Stimulated activated naive CD8-positive, alpha-beta T cell treated with anti-CD3 and anti-CD28 coated beads, Interleukin-15, Interleukin-2, amounts not matched to agents 100 ng/mL and 50 ng/mL, for 24 hours (primary cell): Measurements from ENCODE around the gene RBM39.
"Not testable (repeated sequence)": the region's sequence is repeated elsewhere in the genome, so short reads cannot be mapped to it uniquely, and the experiment has no call there.

Experiments
- H3K27ac Mint-ChIP-seq: one replicate; pipeline ENCODE4 v1.8.0; 2021; ENCODE audit warnings: mild to moderate bottlenecking, mixed read lengths
- H3K27me3 Mint-ChIP-seq: one replicate; pipeline ENCODE4 v1.8.0; 2021; ENCODE audit warnings: mixed read lengths
- H3K36me3 Mint-ChIP-seq: one replicate; pipeline ENCODE4 v1.8.0; 2021; ENCODE audit warnings: low read depth, mixed read lengths
- H3K4me1 Mint-ChIP-seq: one replicate; pipeline ENCODE4 v1.8.0; 2021; ENCODE audit warnings: low read depth, mixed read lengths
- H3K4me3 Mint-ChIP-seq: one replicate; pipeline ENCODE4 v1.8.0; 2021; ENCODE audit warnings: mild to moderate bottlenecking, mixed read lengths
- H3K9me3 Mint-ChIP-seq: one replicate; pipeline ENCODE4 v1.8.0; 2021; ENCODE audit warnings: mixed read lengths

Gene RBM39

GRCh38 chr20:35723652-35724320 lies 18.3 kb downstream of the RBM39 start:
- not testable (repeated sequence) for H3K9me3 Mint-ChIP-seq, H3K4me3 Mint-ChIP-seq, H3K27me3 Mint-ChIP-seq
- Mint-ChIP-seq H3K27ac (peak overlapping the region; percentile 40), H3K36me3 (peaks cover 85% of the 10 kb centered on the region), H3K4me1 (peaks cover 47% of the 10 kb centered on the region)

GRCh38 chr20:35723275-35723639 lies 18.8 kb downstream of the RBM39 start:
- H3K27ac Mint-ChIP-seq, H3K4me3 Mint-ChIP-seq, H3K9me3 Mint-ChIP-seq, H3K27me3 Mint-ChIP-seq: not testable (repeated sequence)
- Mint-ChIP-seq H3K36me3 (peaks cover 82% of the 10 kb centered on the region), H3K4me1 (peaks cover 48% of the 10 kb centered on the region)

GRCh38 chr20:35721621-35722020 lies 20.4 kb downstream of the RBM39 start:
- Mint-ChIP-seq H3K27me3 (no peaks in the 10 kb centered on the region), H3K4me3 (no peak overlapping the region), H3K36me3 (peaks cover 83% of the 10 kb centered on the region), H3K4me1 (peaks cover 54% of the 10 kb centered on the region), H3K27ac (peak overlapping the region; percentile 45), H3K9me3 (no peaks in the 10 kb centered on the region)

- peaks cover 83% of the 10 kb centered on the region for H3K36me3 Mint-ChIP-seq
- H3K4me1 Mint-ChIP-seq = peaks cover 57% of the 10 kb centered on the region
- no peaks in the 10 kb centered on the region for H3K9me3 Mint-ChIP-seq
- no peaks in the 10 kb centered on the region for H3K27me3 Mint-ChIP-seq
- H3K27ac Mint-ChIP-seq = peak overlapping the region; percentile 45
- no peak overlapping the region for H3K4me3 Mint-ChIP-seq
These were observed 20.8 kb downstream of the RBM39 start for GRCh38 chr20:35721219-35721618.

- H3K27ac Mint-ChIP-seq = no peak overlapping the region
- peaks cover 86% of the 10 kb centered on the region for H3K36me3 Mint-ChIP-seq
- H3K9me3 Mint-ChIP-seq = no peaks in the 10 kb centered on the region
- peaks cover 62% of the 10 kb centered on the region for H3K4me1 Mint-ChIP-seq
- no peak overlapping the region for H3K4me3 Mint-ChIP-seq
- no peaks in the 10 kb centered on the region for H3K27me3 Mint-ChIP-seq
These were observed 21.6 kb downstream of the RBM39 start for GRCh38 chr20:35720165-35721123.

GRCh38 chr20:35719717-35720116 lies 22.3 kb downstream of the RBM39 start:
- H3K27me3 Mint-ChIP-seq = no peaks in the 10 kb centered on the region
- H3K4me1 Mint-ChIP-seq = peaks cover 60% of the 10 kb centered on the region
- H3K4me3 Mint-ChIP-seq = no peak overlapping the region
- H3K9me3 Mint-ChIP-seq = no peaks in the 10 kb centered on the region
- no peak overlapping the region for H3K27ac Mint-ChIP-seq
- peaks cover 85% of the 10 kb centered on the region for H3K36me3 Mint-ChIP-seq

GRCh38 chr20:35718972-35719635 lies 23.0 kb downstream of the RBM39 start:
- Mint-ChIP-seq H3K27ac (no peak overlapping the region), H3K4me3 (no peak overlapping the region), H3K27me3 (no peaks in the 10 kb centered on the region), H3K36me3 (peaks cover 85% of the 10 kb centered on the region), H3K4me1 (peaks cover 60% of the 10 kb centered on the region), H3K9me3 (no peaks in the 10 kb centered on the region)

- Mint-ChIP-seq H3K4me1 (peaks cover 65% of the 10 kb centered on the region), H3K27ac (peak overlapping the region; percentile 65), H3K36me3 (peaks cover 84% of the 10 kb centered on the region)
- not testable (repeated sequence) for H3K4me3 Mint-ChIP-seq, H3K9me3 Mint-ChIP-seq, H3K27me3 Mint-ChIP-seq
These were observed 23.7 kb downstream of the RBM39 start for GRCh38 chr20:35718321-35718720.

- H3K36me3 Mint-ChIP-seq = peaks cover 82% of the 10 kb centered on the region
These were observed 25.7 kb downstream of the RBM39 start for GRCh38 chr20:35716330-35716729.

GRCh38 chr20:35715652-35716051 lies 26.4 kb downstream of the RBM39 start:
- Mint-ChIP-seq H3K27ac (peak overlapping the region; percentile 38), H3K9me3 (no peaks in the 10 kb centered on the region), H3K4me3 (no peak overlapping the region), H3K36me3 (peaks cover 85% of the 10 kb centered on the region), H3K27me3 (no peaks in the 10 kb centered on the region), H3K4me1 (peaks cover 67% of the 10 kb centered on the region)

More at GRCh38 chr20:35716330-35716729, 25.7 kb downstream of the RBM39 start:
- H3K9me3 Mint-ChIP-seq = no peaks in the 10 kb centered on the region
- H3K27me3 Mint-ChIP-seq = no peaks in the 10 kb centered on the region
- peaks cover 64% of the 10 kb centered on the region for H3K4me1 Mint-ChIP-seq
- no peak overlapping the region for H3K27ac Mint-ChIP-seq
- H3K4me3 Mint-ChIP-seq = no peak overlapping the region

- peaks cover 72% of the 10 kb centered on the region for H3K4me1 Mint-ChIP-seq
- no peak overlapping the region for H3K4me3 Mint-ChIP-seq
- H3K27ac Mint-ChIP-seq = peak overlapping the region; percentile 58
- peaks cover 88% of the 10 kb centered on the region for H3K36me3 Mint-ChIP-seq
- no peaks in the 10 kb centered on the region for H3K27me3 Mint-ChIP-seq
- H3K9me3 Mint-ChIP-seq = no peaks in the 10 kb centered on the region
These were observed 27.9 kb downstream of the RBM39 start for GRCh38 chr20:35714127-35714526.

- Mint-ChIP-seq H3K4me3 (peak overlapping the region; percentile 27), H3K27ac (peak overlapping the region; percentile 41), H3K36me3 (peaks cover 91% of the 10 kb centered on the region), H3K4me1 (peaks cover 77% of the 10 kb centered on the region)
- not testable (repeated sequence) for H3K27me3 Mint-ChIP-seq, H3K9me3 Mint-ChIP-seq
These were observed 28.9 kb downstream of the RBM39 start for GRCh38 chr20:35713120-35713519.

- Mint-ChIP-seq H3K36me3 (peaks cover 92% of the 10 kb centered on the region), H3K4me3 (peak overlapping the region; percentile 15), H3K9me3 (no peaks in the 10 kb centered on the region), H3K27me3 (no peaks in the 10 kb centered on the region), H3K4me1 (peaks cover 71% of the 10 kb centered on the region), H3K27ac (peak overlapping the region; percentile 84)
These were observed 30.4 kb downstream of the RBM39 start for GRCh38 chr20:35711588-35712209.

- peaks cover 67% of the 10 kb centered on the region for H3K4me1 Mint-ChIP-seq
- peak overlapping the region; percentile 84 for H3K27ac Mint-ChIP-seq
- peaks cover 88% of the 10 kb centered on the region for H3K36me3 Mint-ChIP-seq
- no peak overlapping the region for H3K4me3 Mint-ChIP-seq
- no peaks in the 10 kb centered on the region for H3K9me3 Mint-ChIP-seq
- no peaks in the 10 kb centered on the region for H3K27me3 Mint-ChIP-seq
These were observed 31.0 kb downstream of the RBM39 start for GRCh38 chr20:35710884-35711587.
